PC-9 (cell line): Measurements from ENCODE around the gene LRP1. TPM values are rescaled to one million over a fixed set of nuclear protein-coding genes. Genes with fewer than 3 reads are reported as not detected.

Experiments used
- BruUV-seq: library from RNA; stranded (reverse); fragments of 400-500 nt; replicated peaks from 2 replicates; lab custom pipeline; 2021; lab: Mats Ljungman, UMichigan
- CTCF ChIA-PET: fragments of 300-600 bp; sonication (Branson Sonifier 250); formaldehyde crosslinking; loops from one replicate; lab custom pipeline; 2022; ENCODE audit warnings: antibody characterized with exemption; lab: Charles Lee
- POLR2A ChIA-PET: fragments of 300-600 bp; sonication (Branson Sonifier 250); formaldehyde crosslinking; loops from one replicate; lab custom pipeline; 2022; ENCODE audit warnings: antibody characterized with exemption; ENCODE audit not compliant: unreplicated experiment; lab: Charles Lee
- DNase-seq, 2 experiments: peaks; one replicate each; pipeline versions ENCODE4 v3.0.0 to v3.0.0-alpha.2; 2015 to 2022; ENCODE audit warnings: mixed read lengths in 1 of 2
- H2AFZ ChIP-seq: fragments of 200-600 bp; sonication (generic); 2 replicates; pipeline ENCODE4 v1.8.1; 2017; ENCODE audit warnings: antibody characterized with exemption
- H3F3A ChIP-seq: fragments of 200-600 bp; sonication (generic); 2 replicates; pipeline ENCODE4 v1.8.1; 2017; ENCODE audit warnings: antibody characterized with exemption, mild to moderate bottlenecking, low read depth; ENCODE audit not compliant: insufficient read depth
- H3K27ac ChIP-seq: fragments of 200-600 bp; sonication (generic); 2 replicates; pipeline ENCODE4 v1.6.1; 2016; ENCODE audit warnings: mixed run types
- H3K27me3 ChIP-seq: fragments of 200-600 bp; sonication (generic); 2 replicates; pipeline ENCODE4 v1.6.1; 2016; ENCODE audit warnings: low read depth, mixed run types; ENCODE audit not compliant: insufficient read depth
- H3K36me3 ChIP-seq: fragments of 200-600 bp; sonication (generic); 2 replicates; pipeline ENCODE4 v1.6.1; 2016; ENCODE audit warnings: low read depth, mixed run types
- H3K4me1 ChIP-seq: fragments of 200-600 bp; sonication (generic); replicated peaks from 2 replicates; pipeline ENCODE4 v1.6.1; 2016; ENCODE audit warnings: mixed run types; ENCODE audit not compliant: insufficient read depth
- H3K4me2 ChIP-seq: fragments of 200-600 bp; sonication (generic); 2 replicates; pipeline ENCODE4 v1.6.1; 2017; ENCODE audit warnings: mixed run types
- H3K4me3 ChIP-seq: fragments of 200-600 bp; sonication (generic); 2 replicates; pipeline ENCODE4 v1.6.1; 2016; ENCODE audit warnings: mixed run types
- H3K79me2 ChIP-seq: fragments of 200-600 bp; sonication (generic); 2 replicates; pipeline ENCODE4 v1.6.1; 2017; ENCODE audit warnings: low read depth, mixed run types
- H3K9me2 ChIP-seq: fragments of 200-600 bp; sonication (generic); 2 replicates; pipeline ENCODE4 v1.8.1; 2017; ENCODE audit warnings: mild to moderate bottlenecking; ENCODE audit not compliant: insufficient read depth
- H3K9me3 ChIP-seq: fragments of 200-600 bp; sonication (generic); 2 replicates; pipeline ENCODE4 v1.8.1; 2016; ENCODE audit warnings: low read depth; ENCODE audit not compliant: insufficient read depth
- H4K20me1 ChIP-seq: fragments of 200-600 bp; sonication (generic); 2 replicates; pipeline ENCODE4 v1.8.1; 2017; ENCODE audit not compliant: insufficient read depth
- EZH2 ChIP-seq: fragments of 200-600 bp; sonication (generic); IDR thresholded peaks from 2 replicates; pipeline ENCODE4 v1.8.0; 2017; ENCODE audit warnings: antibody characterized with exemption, low read depth
- intact Hi-C: fragments of 100-400 bp; cut with micrococcal nuclease; formaldehyde crosslinking; loops from one replicate; pipeline ENCODE4 v1.10.0; 2022; ENCODE audit not compliant: unreplicated experiment
- total RNA-seq: library from RNA; stranded (reverse); gene quantifications from 2 replicates; pipeline ENCODE4 v1.2.3, GENCODE V29; 2021
- TF ChIP-seq, protein P1 (sequence below): fragments of 200-600 bp; sonication (generic); conservative IDR thresholded peaks from 2 replicates; pipeline ENCODE4 v1.6.1; 2017; ENCODE audit warnings: mixed run types, antibody characterized with exemption, mild to moderate bottlenecking, moderate library complexity

LRP1 gene
- total RNA-seq, 1 experiment from 2014 or later, result 51.4 TPM

DNA sequence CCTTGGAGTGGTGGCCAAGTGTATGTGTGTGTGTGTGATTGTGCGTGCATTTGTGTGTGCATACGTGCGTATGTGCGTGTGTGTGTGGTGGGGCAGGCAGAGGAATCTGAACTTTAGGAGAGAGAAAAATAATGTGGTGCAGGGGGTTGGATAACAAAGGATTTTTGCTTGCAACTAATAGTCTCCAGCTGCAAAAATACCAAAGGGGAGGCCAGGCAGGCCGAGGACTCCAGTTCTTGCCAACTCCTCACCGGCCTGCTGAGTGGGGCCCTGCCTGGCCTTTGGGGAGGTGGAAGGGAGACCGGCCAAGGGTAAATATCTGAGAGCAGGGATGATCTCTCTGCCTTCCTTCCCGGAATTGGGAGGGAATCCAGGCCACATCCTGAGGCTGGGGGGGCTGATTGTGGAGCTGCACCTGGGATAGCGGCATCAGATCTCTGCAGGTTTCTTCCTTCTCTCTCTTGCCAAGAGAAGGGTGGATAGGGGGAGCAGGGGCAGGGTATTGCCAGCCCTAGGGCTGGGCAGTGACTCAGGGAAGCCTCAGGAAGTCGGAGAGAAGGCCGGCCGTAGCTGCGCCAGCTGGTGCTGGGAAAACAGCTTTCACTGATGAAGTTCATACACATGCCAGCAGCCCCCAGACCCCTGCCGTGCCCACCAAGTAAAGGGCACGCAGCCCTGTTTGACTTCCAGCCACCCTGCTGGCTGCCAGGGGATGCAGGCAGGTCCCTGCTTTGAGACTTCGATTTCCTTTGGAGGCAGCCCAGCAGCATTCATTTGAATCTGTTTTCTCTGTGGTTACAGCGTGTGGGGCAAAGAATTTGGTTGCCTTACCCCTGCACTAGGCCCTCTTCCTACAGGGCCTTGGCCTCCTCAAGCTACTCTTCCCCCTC, 23.7 kb downstream of the LRP1 start:
- Histone ChIP-seq H3K36me3 (no peaks in the 10 kb centered on the region), H3F3A (no peaks in the 10 kb centered on the region), H2AFZ (no peak overlapping the region), H4K20me1 (no peaks in the 10 kb centered on the region), H3K27me3 (no peaks in the 10 kb centered on the region), H3K79me2 (no peaks in the 10 kb centered on the region), H3K9me3 (no peaks in the 10 kb centered on the region), H3K4me2 (no peak overlapping the region), H3K4me3 (no peak overlapping the region), H3K4me1 (peaks cover 8% of the 10 kb centered on the region), H3K9me2 (no peaks in the 10 kb centered on the region), H3K27ac (no peak overlapping the region)
- TF ChIP-seq, protein P1, sequence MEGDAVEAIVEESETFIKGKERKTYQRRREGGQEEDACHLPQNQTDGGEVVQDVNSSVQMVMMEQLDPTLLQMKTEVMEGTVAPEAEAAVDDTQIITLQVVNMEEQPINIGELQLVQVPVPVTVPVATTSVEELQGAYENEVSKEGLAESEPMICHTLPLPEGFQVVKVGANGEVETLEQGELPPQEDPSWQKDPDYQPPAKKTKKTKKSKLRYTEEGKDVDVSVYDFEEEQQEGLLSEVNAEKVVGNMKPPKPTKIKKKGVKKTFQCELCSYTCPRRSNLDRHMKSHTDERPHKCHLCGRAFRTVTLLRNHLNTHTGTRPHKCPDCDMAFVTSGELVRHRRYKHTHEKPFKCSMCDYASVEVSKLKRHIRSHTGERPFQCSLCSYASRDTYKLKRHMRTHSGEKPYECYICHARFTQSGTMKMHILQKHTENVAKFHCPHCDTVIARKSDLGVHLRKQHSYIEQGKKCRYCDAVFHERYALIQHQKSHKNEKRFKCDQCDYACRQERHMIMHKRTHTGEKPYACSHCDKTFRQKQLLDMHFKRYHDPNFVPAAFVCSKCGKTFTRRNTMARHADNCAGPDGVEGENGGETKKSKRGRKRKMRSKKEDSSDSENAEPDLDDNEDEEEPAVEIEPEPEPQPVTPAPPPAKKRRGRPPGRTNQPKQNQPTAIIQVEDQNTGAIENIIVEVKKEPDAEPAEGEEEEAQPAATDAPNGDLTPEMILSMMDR, result no peak
- no peak for TF ChIP-seq EZH2
- CTCF ChIA-PET, result no interaction called here
- no peak for DNase-seq
- no TSS peak for BruUV-seq
- intact Hi-C loops, result no loop called here
- POLR2A ChIA-PET, result no interaction called here

DNA sequence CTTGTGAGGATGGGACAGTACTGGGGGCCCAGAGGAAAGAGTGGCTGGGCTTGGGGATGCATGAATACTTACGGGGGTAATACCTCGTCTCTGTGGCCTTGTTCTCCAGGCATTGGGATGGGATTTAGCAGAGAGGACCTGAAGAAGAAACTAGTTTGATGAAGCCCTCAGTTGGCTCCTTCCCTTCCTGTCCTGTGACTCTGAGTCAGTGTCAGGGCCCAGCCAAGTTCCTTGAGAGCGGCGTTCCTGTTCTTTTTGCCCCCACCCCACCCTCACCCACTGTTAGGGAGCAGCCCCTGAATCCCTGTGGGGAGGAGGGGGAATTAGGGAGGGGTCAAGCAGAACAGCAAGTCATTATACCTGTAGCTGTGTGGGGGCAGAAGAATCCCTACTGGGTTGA, 24.4 kb downstream of the LRP1 start:
- BruUV-seq, result no TSS peak
- H3K36me3 ChIP-seq, result no peaks in the 10 kb centered on the region
- intact Hi-C loops, result no loop called here
- H3K9me3 ChIP-seq, result no peaks in the 10 kb centered on the region
- TF ChIP-seq, protein P1, result no peak
- no peak for TF ChIP-seq EZH2
- peaks cover 8% of the 10 kb centered on the region for H3K4me1 ChIP-seq
- ChIA-PET POLR2A (no interaction called here), CTCF (no interaction called here)
- no peak overlapping the region for H3K4me2 ChIP-seq
- H3K9me2 ChIP-seq, result no peaks in the 10 kb centered on the region
- no peaks in the 10 kb centered on the region for H3K27me3 ChIP-seq
- H3F3A ChIP-seq, result no peaks in the 10 kb centered on the region
- DNase-seq, result no peak
- H3K27ac ChIP-seq, result no peak overlapping the region
- no peaks in the 10 kb centered on the region for H3K79me2 ChIP-seq
- H2AFZ ChIP-seq, result no peak overlapping the region
- H4K20me1 ChIP-seq, result no peaks in the 10 kb centered on the region
- no peak overlapping the region for H3K4me3 ChIP-seq

DNA sequence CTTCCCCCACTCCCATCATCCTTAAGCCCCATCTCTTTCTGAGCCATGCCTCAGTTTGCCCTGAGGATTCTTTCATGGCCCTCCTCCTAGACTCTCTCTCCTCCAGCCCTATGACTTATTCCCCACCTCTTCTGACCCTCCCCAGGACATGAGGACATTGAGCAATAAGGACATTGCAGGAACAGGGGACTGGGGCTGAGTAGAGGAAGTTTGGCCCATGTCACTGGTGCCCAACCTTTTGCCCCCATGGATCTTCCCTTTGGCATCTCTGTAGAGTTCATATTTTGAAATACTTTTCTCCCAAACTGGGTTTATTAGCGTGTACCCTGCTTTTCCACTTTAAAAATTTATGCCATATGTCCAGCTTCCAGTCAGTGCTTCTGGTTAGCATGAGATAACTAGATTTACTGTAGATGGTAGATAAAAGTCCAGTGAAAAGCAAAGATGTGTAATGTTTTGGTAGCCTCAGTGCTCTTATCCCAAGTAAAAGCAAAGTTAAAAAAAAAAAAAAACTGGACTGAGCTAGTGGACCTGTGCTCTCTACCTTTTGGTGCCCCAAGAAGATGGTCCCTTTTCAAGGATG, 25.2 kb downstream of the LRP1 start:
- Histone ChIP-seq H3F3A (no peaks in the 10 kb centered on the region), H3K27me3 (no peaks in the 10 kb centered on the region), H3K9me3 (no peaks in the 10 kb centered on the region), H3K4me3 (no peak overlapping the region), H3K27ac (no peak overlapping the region), H3K79me2 (no peaks in the 10 kb centered on the region), H3K4me2 (no peak overlapping the region), H3K36me3 (no peaks in the 10 kb centered on the region), H3K4me1 (peaks cover 6% of the 10 kb centered on the region), H3K9me2 (no peaks in the 10 kb centered on the region), H4K20me1 (no peaks in the 10 kb centered on the region), H2AFZ (no peak overlapping the region)
- ChIA-PET POLR2A (interaction anchor here (0.7 kb wide), 1 partner anchor 61 kb away, joined by 11 read pairs; no protein-coding TSS in a partner anchor), CTCF (interaction anchor here (0.6 kb wide), 1 partner anchor 42 kb away, joined by 6 read pairs; no protein-coding TSS in a partner anchor)
- BruUV-seq, result no TSS peak
- intact Hi-C loops, result no loop called here
- TF ChIP-seq EZH2, result no peak
- TF ChIP-seq, protein P1, result no peak
- DNase-seq, result no peak
